ENCODE results near the gene PTPRJ.

DNA sequence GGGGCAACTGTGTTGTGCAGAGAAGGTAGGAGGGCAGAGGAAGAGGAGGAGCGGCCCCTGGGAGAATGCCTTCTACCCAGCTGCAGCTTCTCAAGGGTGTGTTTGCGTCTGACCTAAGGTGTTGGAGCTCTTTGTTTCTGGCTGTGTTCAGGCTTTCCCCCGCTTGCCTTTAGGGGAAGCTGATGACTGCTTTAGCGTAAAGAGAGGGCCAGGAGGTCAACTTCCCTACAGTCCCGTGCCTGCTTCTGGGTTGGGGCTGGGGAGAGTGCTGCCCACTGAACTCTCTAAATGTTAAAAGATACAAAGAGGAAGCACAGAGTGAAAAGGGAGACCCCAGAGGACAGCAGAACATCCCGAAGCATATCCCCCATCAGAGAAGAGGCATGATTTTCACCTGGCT, 99.2 kb downstream of the PTPRJ start:
- TF ChIP-seq, protein P1, sequence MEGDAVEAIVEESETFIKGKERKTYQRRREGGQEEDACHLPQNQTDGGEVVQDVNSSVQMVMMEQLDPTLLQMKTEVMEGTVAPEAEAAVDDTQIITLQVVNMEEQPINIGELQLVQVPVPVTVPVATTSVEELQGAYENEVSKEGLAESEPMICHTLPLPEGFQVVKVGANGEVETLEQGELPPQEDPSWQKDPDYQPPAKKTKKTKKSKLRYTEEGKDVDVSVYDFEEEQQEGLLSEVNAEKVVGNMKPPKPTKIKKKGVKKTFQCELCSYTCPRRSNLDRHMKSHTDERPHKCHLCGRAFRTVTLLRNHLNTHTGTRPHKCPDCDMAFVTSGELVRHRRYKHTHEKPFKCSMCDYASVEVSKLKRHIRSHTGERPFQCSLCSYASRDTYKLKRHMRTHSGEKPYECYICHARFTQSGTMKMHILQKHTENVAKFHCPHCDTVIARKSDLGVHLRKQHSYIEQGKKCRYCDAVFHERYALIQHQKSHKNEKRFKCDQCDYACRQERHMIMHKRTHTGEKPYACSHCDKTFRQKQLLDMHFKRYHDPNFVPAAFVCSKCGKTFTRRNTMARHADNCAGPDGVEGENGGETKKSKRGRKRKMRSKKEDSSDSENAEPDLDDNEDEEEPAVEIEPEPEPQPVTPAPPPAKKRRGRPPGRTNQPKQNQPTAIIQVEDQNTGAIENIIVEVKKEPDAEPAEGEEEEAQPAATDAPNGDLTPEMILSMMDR (conservative IDR thresholded peaks at IDR 0.05 in 1 of 2, IDR thresholded peaks at IDR 0.05 in 1 of 2; ENCODE audit: low read depth in 1 of 2, low read length in 2 of 2) = no peak
- no peak for TF ChIP-seq EZH2 (IDR thresholded peaks at IDR 0.05; ENCODE audit: low read length, missing control alignments)
